OCI-LY1 (cell line): ENCODE results near the gene THAP8.

Source experiments
- H2AFZ ChIP-seq: fragments of 200-600 bp; sonication (generic), shearing (Covaris generic); 2 replicates; pipeline ENCODE4 v1.6.0; 2014; ENCODE audit warnings: antibody characterized with exemption, mild to moderate bottlenecking, low read length
- H3F3A ChIP-seq: fragments of 200-600 bp; sonication (generic), shearing (Covaris generic); 2 replicates; pipeline ENCODE4 v1.6.0; 2014; ENCODE audit warnings: mild to moderate bottlenecking, antibody characterized with exemption, low read length, moderate library complexity; ENCODE audit not compliant: insufficient read depth
- H3K27ac ChIP-seq: fragments of 200-600 bp; sonication (generic); 2 replicates; pipeline ENCODE4 v1.5.1; 2014; ENCODE audit warnings: low read length, mixed run types, mild to moderate bottlenecking, low read depth; ENCODE audit not compliant: poor library complexity, severe bottlenecking
- H3K27me3 ChIP-seq: fragments of 200-600 bp; sonication (generic); 2 replicates; pipeline ENCODE4 v1.6.0; 2014; ENCODE audit warnings: antibody characterized with exemption, mild to moderate bottlenecking, low read length, moderate library complexity; ENCODE audit not compliant: insufficient read depth
- H3K36me3 ChIP-seq: fragments of 200-600 bp; sonication (generic); 2 replicates; pipeline ENCODE4 v1.6.1; 2014; ENCODE audit warnings: mild to moderate bottlenecking, antibody characterized with exemption, low read length, moderate library complexity, mixed read lengths; ENCODE audit not compliant: insufficient read depth
- H3K4me1 ChIP-seq: fragments of 200-600 bp; sonication (generic); 2 replicates; pipeline ENCODE4 v1.5.1; 2014; ENCODE audit warnings: mild to moderate bottlenecking, low read length, moderate library complexity; ENCODE audit not compliant: insufficient read depth, severe bottlenecking
- H3K4me2 ChIP-seq: fragments of 200-600 bp; sonication (generic), shearing (Covaris generic); 2 replicates; pipeline ENCODE4 v1.6.1; 2014; ENCODE audit warnings: low read length
- H3K4me3 ChIP-seq: fragments of 200-600 bp; sonication (generic); 2 replicates; pipeline ENCODE4 v1.5.1; 2014; ENCODE audit warnings: low read length, low read depth, mild to moderate bottlenecking, mixed read lengths; ENCODE audit not compliant: poor library complexity, severe bottlenecking
- H3K79me2 ChIP-seq: fragments of 200-600 bp; shearing (Covaris generic); 2 replicates; pipeline ENCODE4 v1.6.1; 2016; ENCODE audit warnings: mixed run types, low read length, mixed read lengths; ENCODE audit not compliant: insufficient read depth
- H3K9ac ChIP-seq: fragments of 200-600 bp; sonication (generic), shearing (Covaris generic); 2 replicates; pipeline ENCODE4 v1.6.1; 2014; ENCODE audit warnings: mild to moderate bottlenecking, low read length, mixed read lengths
- H3K9me2 ChIP-seq: fragments of 200-600 bp; sonication (generic), shearing (Covaris generic); 2 replicates; pipeline ENCODE4 v1.6.1; 2014; ENCODE audit warnings: low read depth, mild to moderate bottlenecking, low read length, mixed read lengths
- H3K9me3 ChIP-seq: fragments of 200-600 bp; shearing (Covaris generic); 2 replicates; pipeline ENCODE4 v1.6.1; 2014; ENCODE audit warnings: low read length, mixed read lengths
- H4K20me1 ChIP-seq: fragments of 200-600 bp; sonication (generic), shearing (Covaris generic); 2 replicates; pipeline ENCODE4 v1.6.0; 2016; ENCODE audit warnings: mild to moderate bottlenecking, low read length; ENCODE audit not compliant: insufficient read depth
- CTCF ChIP-seq: fragments of 200-600 bp; sonication (generic), shearing (Covaris generic); IDR thresholded peaks from 2 replicates; pipeline ENCODE4 v1.5.1; 2017; ENCODE audit warnings: mild to moderate bottlenecking, antibody characterized with exemption, low read length, moderate library complexity, mixed read lengths
- EZH2 ChIP-seq: fragments of 200-600 bp; sonication (generic), shearing (Covaris generic); IDR thresholded peaks from 2 replicates; pipeline ENCODE4 v1.8.0; 2017; ENCODE audit warnings: borderline replicate concordance, mixed run types, mild to moderate bottlenecking, antibody characterized with exemption, low read length, moderate library complexity, mixed read lengths

The THAP8 gene

GRCh38 chr19:36009633-36010379, 44.3 kb downstream of the THAP8 start:
- H2AFZ ChIP-seq = no peak overlapping the region
- no peaks in the 10 kb centered on the region for H3F3A ChIP-seq
- TF ChIP-seq EZH2 (no peak), CTCF (no peak)
- no peak overlapping the region for H3K27ac ChIP-seq
- H3K4me1 ChIP-seq = peaks cover 23% of the 10 kb centered on the region
- no peaks in the 10 kb centered on the region; the same call in 1 of the 2 replicates for H3K36me3 ChIP-seq
- H3K4me3 ChIP-seq = peak overlapping the region; percentile 44
- peak overlapping the region; percentile 50 for H3K4me2 ChIP-seq
- H3K9me3 ChIP-seq = no peaks in the 10 kb centered on the region
- no peaks in the 10 kb centered on the region for H4K20me1 ChIP-seq
- H3K27me3 ChIP-seq = peaks cover 5% of the 10 kb centered on the region; the same call in 1 of the 2 replicates
- H3K9me2 ChIP-seq = no peaks in the 10 kb centered on the region
- H3K79me2 ChIP-seq = no peaks in the 10 kb centered on the region
- no peak overlapping the region; the same call in 1 of the 2 replicates for H3K9ac ChIP-seq

- H3K36me3 ChIP-seq = no peaks in the 10 kb centered on the region; the same call in 1 of the 2 replicates
- H3K9me3 ChIP-seq = no peaks in the 10 kb centered on the region
- no peak overlapping the region for H3K27ac ChIP-seq
- no peaks in the 10 kb centered on the region for H3F3A ChIP-seq
- no peaks in the 10 kb centered on the region for H3K9me2 ChIP-seq
- peaks cover 5% of the 10 kb centered on the region; the same call in 1 of the 2 replicates for H3K27me3 ChIP-seq
- peak overlapping the region; percentile 44 for H3K4me3 ChIP-seq
- no peaks in the 10 kb centered on the region for H4K20me1 ChIP-seq
- H3K4me1 ChIP-seq = peaks cover 20% of the 10 kb centered on the region
- H3K4me2 ChIP-seq = peak overlapping the region; percentile 50
- H3K79me2 ChIP-seq = no peaks in the 10 kb centered on the region
- TF ChIP-seq EZH2 = no peak
- peak overlapping the region; percentile 44; the same call in 1 of the 2 replicates for H3K9ac ChIP-seq
- H2AFZ ChIP-seq = no peak overlapping the region
These were observed 44.9 kb downstream of the THAP8 start for GRCh38 chr19:36009220-36009619.

DNA sequence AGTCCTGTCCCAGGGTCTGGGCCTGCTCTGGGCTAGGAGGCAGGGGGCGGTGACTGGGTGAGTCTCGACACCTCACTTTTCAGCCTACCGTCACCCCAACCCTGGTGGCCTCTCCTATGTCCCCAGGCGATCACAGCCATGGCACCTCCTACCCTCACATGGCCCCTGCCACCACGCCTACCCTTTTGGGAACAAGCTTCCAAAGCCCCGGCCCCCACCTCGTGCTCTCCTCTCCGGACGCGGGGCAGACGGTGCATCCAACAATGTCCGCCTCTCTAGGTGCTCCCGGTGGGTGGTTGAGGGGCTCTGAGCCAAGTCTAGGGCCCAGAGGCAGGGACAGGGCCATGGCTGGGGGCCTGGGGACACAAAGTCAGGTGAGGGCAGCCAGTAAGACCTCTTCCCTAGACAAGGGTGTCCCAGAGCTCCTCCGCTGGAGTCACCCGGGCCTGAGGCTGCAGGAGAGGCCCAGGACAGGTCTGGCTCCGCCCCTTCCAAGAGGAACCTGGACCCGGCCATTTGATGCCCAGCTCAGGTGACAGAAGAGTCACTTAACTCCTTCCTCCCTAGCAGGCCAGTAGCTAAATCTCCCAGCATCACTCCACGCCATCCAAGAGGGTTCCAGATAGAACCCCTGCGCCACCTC, 45.6 kb downstream of the THAP8 start, which contains the start of gene SYNE4:
Gene SYNE4, minus strand, starts transcription at position 478 of the 643 bp plus-strand sequence. Its CDS starts 132 bp downstream, at position 346.
- Histone ChIP-seq H3K4me2 (peak within 1 kb of the TSS; percentile 50), H3K4me1 (peaks cover 18% of the 10 kb centered on the region), H3K9me3 (no peaks in the 10 kb centered on the region), H3F3A (no peaks in the 10 kb centered on the region), H3K79me2 (no peaks in the 10 kb centered on the region), H3K27ac (no peak within 1 kb of the TSS), H3K27me3 (peaks cover 5% of the 10 kb centered on the region; the same call in 1 of the 2 replicates), H4K20me1 (no peaks in the 10 kb centered on the region), H3K9ac (peak within 1 kb of the TSS; percentile 44; the same call in 1 of the 2 replicates), H3K4me3 (peak within 1 kb of the TSS; percentile 44), H2AFZ (no peak within 1 kb of the TSS), H3K36me3 (no peaks in the 10 kb centered on the region; the same call in 1 of the 2 replicates), H3K9me2 (no peaks in the 10 kb centered on the region)
- TF ChIP-seq EZH2 = no peak
- TF ChIP-seq CTCF = no peak
